Gastroesophageal sphincter (tissue), 3 donors: ENCODE results near the gene COLQ.

Source experiments
- CTCF ChIP-seq, 4 experiments: fragments of 200-600 bp in 2 of 4; fragments of 450-650 bp in 2 of 4; sonication (generic) in 1 of 4; IDR thresholded peaks; one replicate each; pipeline ENCODE4 v1.5.1; 2017 to 2019; ENCODE audit warnings: antibody characterized with exemption in 4 of 4, mild to moderate bottlenecking in 2 of 4, moderate library complexity in 2 of 4
- POLR2A ChIP-seq, 2 donors: fragments of 450-650 bp; IDR thresholded peaks; one replicate each; pipeline ENCODE4 v1.6.1; 2017; ENCODE audit warnings: antibody characterized with exemption in 2 of 2, mild to moderate bottlenecking in 2 of 2, moderate library complexity in 1 of 2
- POLR2AphosphoS5 ChIP-seq: sonication (generic); formaldehyde crosslinking; IDR thresholded peaks from one replicate; pipeline ENCODE4 v1.6.1; 2017; ENCODE audit warnings: antibody characterized with exemption

GRCh38 chr3:15450438-15451215 lies 70.9 kb downstream of the COLQ start:
- TF ChIP-seq POLR2A (IDR thresholded peaks at IDR 0.05): no peak
- TF ChIP-seq CTCF (IDR thresholded peaks at IDR 0.05): no peak
- TF ChIP-seq POLR2AphosphoS5: no peak
